ENCODE data around the gene HIVEP2. TPM values are rescaled to one million over a fixed set of nuclear protein-coding genes. Genes with fewer than 3 reads are reported as not detected.
A peak's percentile ranks its signal among the peaks of the same experiment; 100 is the strongest.

Gene HIVEP2
- total RNA-seq, 2 donors from 2014 or later: 23.8 to 33.1 TPM

DNA sequence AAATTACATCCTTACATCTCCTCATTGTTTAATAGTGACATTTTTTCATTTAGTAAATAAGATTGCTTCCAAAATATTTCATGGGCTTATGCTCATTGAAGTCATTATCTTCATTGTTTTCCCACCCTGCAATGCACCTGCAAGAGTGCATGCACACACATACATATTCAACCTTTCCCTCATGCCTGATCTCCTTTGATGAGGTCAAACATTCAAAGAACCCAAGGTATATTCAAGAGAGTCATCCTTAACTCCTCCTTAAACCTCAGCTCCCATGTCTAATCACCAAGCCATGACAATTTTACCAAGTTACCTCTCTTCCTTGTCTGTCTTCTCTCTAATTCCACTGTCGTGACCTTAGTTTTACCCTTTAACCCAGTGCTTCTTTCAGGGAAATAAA, 56.5 kb downstream of the HIVEP2 start:
- Mint-ChIP-seq H3K9me3 (no peaks in the 10 kb centered on the region), H3K27ac (peak overlapping the region; percentile 1 to 23), H3K36me3 (peaks cover 0 to 20% of the 10 kb centered on the region in 2 donors)
- ATAC-seq: peak; percentile 25 to 39
- DNase-seq (ENCODE audit: low spot score in 2 of 2): no peak

DNA sequence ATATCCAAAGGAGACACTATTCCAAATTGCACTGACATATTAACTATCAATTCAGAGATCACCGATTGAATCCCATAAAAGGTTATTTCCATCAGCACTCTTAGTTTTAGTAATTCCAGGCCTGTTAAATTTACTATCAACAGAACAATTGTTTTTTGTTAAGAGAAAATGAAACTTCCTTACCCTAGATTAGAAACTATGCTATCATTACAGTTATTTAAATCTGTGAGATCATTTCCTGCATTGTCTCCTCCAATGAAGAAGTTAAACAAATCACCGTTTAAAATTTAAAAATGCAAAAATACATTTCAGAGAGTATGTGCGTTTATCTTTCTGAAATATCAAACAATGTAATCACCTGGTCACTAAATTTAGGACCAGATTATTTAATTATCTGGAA, 57.5 kb downstream of the HIVEP2 start:
- Mint-ChIP-seq H3K36me3 (peaks cover 0 to 20% of the 10 kb centered on the region in 2 donors), H3K27ac (peak overlapping the region; percentile 88 to 96), H3K9me3 (no peaks in the 10 kb centered on the region)
- ATAC-seq (no peak), DNase-seq (ENCODE audit: low spot score in 2 of 2) (no peak)

DNA sequence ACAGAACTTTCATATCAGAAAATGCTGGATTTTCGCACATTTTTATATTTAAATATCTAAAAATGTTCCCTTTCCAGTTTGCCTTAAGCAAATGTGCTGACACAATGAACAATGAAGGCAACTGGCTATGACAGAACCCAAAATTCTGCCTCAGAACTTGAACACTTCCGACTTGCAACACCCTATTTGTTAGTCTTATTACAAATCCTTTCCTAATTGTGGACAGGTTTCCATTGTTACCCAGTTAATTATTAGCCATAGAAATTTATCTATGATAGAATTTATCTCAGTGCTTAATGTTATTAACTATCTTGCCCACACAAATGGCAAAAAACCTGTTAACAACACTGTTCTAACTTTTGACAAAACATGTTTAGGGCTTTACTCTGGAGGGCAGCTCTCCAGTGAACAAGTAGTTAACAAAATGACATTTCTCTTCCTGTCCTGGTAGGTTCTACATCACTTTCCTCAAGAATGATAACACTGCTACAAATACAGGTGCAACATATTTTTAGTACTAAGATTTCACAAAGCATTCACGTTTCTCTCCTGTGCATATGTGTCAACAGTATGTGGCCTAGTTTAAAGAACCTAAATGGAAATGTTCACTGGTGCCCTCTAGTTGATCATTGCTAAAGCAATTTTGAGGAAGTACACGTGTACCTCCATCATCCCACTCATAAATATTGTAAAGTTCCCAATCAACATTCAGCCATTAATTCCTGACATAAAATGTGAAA, 58.4 kb downstream of the HIVEP2 start:
- Mint-ChIP-seq H3K9me3 (no peaks in the 10 kb centered on the region), H3K36me3 (peaks cover 0 to 27% of the 10 kb centered on the region in 2 donors), H3K27ac (peak overlapping the region; percentile 88 to 96)
- ATAC-seq (peak; percentile 15 to 40), DNase-seq (ENCODE audit: low spot score in 2 of 2) (no peak)

DNA sequence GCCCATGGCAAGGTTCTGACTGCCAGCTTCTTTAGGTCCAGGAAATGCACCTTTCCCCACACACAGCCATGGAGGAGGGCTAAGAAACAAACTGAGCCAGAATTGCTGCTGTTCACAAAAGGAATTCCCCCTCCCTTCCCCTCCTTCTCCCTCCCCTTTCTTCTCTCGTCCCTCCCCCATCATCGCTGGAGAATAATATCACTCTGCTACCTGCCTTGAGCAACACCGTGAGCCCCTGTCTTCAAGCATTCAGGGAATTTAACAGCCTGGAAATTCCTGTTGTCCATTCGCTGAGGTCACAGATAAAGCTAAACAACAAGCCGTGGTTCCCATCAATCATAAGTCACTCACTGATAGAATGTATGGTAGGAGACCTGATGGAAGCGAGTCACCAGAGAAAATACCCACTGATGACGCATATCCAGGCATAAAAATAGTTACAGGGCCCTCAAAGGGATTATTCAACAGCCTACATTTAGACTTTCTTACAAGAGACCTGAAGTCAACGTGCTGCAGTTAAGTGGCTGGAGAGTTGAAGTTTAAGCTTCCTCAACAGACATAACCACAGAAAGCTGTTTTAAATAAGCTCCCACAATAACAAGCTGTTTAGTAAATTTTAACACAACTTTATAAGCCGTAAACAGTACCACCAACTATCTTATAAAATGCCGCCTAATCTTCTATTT, 59.7 kb downstream of the HIVEP2 start:
- no peak for DNase-seq (ENCODE audit: low spot score in 2 of 2)
- ATAC-seq: peak; percentile 84 to 92
- Mint-ChIP-seq H3K27ac (peak overlapping the region; percentile 91 to 100), H3K9me3 (no peaks in the 10 kb centered on the region), H3K36me3 (peaks cover under 1 to 35% of the 10 kb centered on the region in 2 donors)

DNA sequence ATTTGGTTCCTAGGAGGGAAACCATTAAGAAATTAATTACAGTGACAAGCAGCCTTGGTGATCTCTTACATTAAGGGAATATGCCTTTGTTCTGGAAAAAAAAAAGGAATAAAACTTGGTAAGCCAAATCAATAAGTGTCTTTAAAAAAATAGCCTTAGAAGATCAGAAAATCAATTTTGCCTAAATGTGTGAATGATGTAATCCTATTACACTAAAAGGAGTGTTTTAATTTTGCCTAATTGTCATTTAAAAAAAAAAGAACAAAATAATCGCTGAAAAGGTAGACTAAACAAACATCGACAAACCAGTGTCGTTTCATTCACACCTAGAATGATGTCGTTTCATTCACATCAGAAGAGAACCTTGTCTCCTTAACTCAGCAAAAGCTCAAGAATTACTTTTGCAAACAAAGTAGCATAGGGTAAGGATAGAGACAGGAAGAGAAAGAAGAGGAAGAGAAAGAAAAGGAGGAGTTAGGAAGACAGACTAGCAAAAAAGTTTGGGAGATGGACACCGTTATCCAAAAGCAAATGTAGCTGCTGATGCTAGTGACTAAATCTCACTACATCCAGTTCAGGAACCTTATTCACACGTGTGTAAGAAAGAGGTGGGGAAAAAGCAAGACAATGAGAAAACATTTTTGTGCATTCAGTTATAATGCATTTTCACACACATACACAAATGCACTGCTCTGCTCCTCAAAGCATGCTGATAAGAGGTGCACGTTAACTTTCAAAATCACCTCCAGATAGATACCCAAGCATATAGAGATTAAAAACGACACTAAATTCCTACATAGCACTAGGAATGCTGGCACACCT, 60.6 kb downstream of the HIVEP2 start:
- H3K9me3 Mint-ChIP-seq: no peaks in the 10 kb centered on the region
- peaks cover 4 to 44% of the 10 kb centered on the region in 2 donors for H3K36me3 Mint-ChIP-seq
- H3K27ac Mint-ChIP-seq: peak overlapping the region; percentile 90 to 91
- DNase-seq (ENCODE audit: low spot score in 2 of 2) (no peak), ATAC-seq (no peak)

DNA sequence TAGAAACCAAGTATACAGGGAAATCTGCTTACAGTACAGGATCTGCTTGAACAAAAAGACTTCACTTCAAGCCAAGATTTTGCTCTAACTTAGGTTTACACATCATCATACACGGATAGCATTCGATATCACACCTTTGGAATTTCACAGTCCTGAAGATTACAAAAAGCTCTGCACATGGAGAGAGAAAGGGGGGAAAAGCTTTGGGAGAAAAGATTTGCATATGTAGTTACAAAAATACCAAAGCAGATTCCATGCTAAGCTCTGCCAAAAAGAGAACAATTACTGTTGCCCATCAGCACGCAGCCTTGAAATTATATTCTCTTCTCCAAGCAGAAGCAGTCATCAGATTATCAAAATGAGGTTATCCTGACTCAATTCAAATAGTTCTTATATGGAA, 62.0 kb downstream of the HIVEP2 start:
- ATAC-seq: no peak
- H3K9me3 Mint-ChIP-seq: no peaks in the 10 kb centered on the region
- H3K27ac Mint-ChIP-seq: no peak overlapping the region
- peaks cover 4 to 38% of the 10 kb centered on the region in 2 donors for H3K36me3 Mint-ChIP-seq
- DNase-seq (ENCODE audit: low spot score in 2 of 2): no peak

DNA sequence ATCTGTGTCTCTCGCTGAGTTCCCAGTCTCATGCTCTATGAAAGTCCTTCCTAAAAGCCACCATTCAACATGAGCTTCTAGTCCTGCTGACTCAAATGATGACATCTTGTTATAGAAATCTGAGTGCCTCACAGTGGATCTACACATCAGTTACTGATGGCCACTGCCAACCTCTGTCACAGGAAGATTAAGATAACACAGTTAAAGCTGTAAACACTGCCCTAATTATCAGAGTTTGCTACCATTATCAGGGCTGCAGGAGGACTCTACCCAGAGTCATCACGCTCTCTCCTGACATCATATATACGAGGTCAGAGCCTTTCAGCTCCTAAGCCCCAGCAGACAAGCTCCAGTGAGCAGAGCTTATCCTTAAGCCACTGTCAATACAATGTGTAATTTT, 63.2 kb downstream of the HIVEP2 start:
- Mint-ChIP-seq H3K27ac (peak overlapping the region in 1 of 2 donors; percentile 57), H3K9me3 (no peaks in the 10 kb centered on the region), H3K36me3 (peaks cover 4 to 40% of the 10 kb centered on the region in 2 donors)
- no peak for ATAC-seq
- no peak for DNase-seq (ENCODE audit: low spot score in 2 of 2)

DNA sequence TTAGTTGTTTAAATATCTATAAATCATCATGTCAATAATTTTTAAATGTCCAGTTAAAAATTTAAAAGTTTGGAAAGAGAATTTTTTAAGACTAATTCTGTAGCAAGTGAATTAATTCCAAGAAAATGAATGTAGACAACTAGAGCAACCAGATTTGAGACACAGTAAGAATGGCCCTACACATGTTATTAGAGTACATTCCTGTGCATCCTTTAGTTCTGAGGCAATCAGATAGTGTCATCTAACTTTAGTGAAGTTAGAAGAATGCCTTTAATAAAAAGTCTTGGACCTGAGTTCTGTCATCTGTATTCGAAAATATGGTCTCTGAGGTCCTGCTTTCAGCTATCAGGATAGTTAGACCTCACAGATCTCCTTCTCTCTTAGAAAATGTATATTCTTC, 63.7 kb downstream of the HIVEP2 start:
- Mint-ChIP-seq H3K36me3 (peaks cover 4 to 40% of the 10 kb centered on the region in 2 donors), H3K9me3 (peaks cover 0 to 1% of the 10 kb centered on the region in 2 donors), H3K27ac (no peak overlapping the region)
- DNase-seq (ENCODE audit: low spot score in 2 of 2) (no peak), ATAC-seq (no peak)

DNA sequence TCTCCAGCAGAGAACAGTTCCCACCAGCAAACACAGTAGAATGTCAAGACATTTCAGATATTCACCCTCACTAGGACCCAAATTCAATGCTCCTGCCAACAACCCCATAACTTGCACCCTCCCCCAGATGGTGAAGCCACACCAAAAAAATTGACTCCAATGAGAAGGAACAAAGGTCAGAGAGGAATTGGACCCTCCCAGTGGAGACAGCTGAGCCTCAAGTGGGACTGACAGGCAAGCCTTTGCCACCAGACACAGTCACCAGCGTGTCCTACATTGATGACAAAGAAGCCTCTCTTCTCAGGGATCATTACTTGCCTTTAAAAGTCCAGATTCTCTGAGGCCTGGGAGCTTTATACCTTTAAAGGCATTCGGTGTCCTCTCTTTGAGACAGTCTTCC, 64.8 kb downstream of the HIVEP2 start:
- DNase-seq (ENCODE audit: low spot score in 2 of 2): no peak
- Mint-ChIP-seq H3K36me3 (peaks cover 11 to 47% of the 10 kb centered on the region in 2 donors), H3K9me3 (peaks cover 3 to 11% of the 10 kb centered on the region in 2 donors), H3K27ac (peak overlapping the region in 1 of 2 donors; percentile 9)
- no peak for ATAC-seq

DNA sequence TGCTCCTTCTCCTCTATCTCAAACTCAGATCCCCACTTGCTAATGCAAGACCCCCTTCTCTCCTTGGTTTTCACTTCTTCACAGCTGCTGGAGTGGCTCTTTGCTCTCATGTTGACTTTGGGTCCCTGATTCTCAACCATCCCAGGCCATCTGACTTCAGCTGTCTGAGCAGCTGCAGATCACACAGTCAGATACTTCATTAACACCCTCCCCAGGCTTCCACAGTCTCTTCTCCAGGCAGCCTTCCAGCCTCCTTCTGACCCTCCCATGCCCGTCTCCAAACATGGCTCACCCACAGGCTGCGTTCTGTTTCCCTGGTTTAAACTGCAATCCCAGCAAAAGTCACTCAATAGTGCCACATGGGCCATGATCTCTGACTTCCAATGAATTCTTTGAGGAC, 65.4 kb downstream of the HIVEP2 start:
- DNase-seq (ENCODE audit: low spot score in 2 of 2) (no peak), ATAC-seq (no peak)
- peaks cover 7 to 11% of the 10 kb centered on the region in 2 donors for H3K9me3 Mint-ChIP-seq
- peak overlapping the region in 1 of 2 donors; percentile 9 for H3K27ac Mint-ChIP-seq
- H3K36me3 Mint-ChIP-seq: peaks cover 15 to 54% of the 10 kb centered on the region in 2 donors

DNA sequence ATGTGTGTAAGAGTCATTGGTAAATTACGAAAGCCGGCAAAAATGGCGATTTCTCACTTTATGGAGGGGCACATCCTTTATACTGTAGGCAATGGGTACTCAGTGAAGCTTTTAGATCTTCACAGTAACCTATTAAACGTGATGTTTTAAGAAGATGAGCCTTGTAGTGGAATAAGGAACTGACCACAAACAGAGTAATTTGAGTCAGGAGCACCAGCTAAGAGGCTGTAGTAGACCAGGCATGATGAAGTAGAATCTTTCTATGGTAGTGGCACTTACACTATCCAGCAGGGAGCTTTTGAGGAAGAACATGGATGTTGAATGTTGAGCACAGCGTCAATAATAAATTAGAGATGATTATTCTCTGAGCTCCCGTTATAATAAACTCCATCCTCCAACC, 65.9 kb downstream of the HIVEP2 start:
- Mint-ChIP-seq H3K36me3 (peaks cover 15 to 56% of the 10 kb centered on the region in 2 donors), H3K27ac (peak overlapping the region in 1 of 2 donors; percentile 9), H3K9me3 (peaks cover 7 to 11% of the 10 kb centered on the region in 2 donors)
- DNase-seq (ENCODE audit: low spot score in 2 of 2) (no peak), ATAC-seq (peak; percentile 44 to 47)

DNA sequence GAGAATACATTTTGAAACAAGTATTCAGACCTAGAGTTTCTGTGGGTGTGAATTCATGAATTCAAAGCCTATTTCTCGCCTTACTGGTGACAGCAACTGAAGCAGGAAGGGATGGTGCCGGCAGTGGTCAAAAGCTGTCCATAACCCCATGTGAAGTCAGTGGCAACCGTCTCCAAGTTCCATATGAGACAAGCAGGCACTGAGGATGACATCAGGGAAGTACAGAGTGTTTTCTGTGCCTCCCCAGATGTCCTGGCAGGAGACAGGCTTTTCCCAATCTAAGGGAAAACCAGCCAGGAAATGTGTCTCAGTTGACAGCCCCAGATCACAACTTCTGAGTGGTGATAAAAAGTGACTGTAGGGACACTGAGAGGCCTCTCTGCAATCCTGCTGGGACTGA, 66.6 kb downstream of the HIVEP2 start:
- peak; percentile 64 to 74 for ATAC-seq
- no peak for DNase-seq (ENCODE audit: low spot score in 2 of 2)
- H3K36me3 Mint-ChIP-seq: peaks cover 15 to 61% of the 10 kb centered on the region in 2 donors
- H3K27ac Mint-ChIP-seq: peak overlapping the region in 1 of 2 donors; percentile 31
- peaks cover 7 to 11% of the 10 kb centered on the region in 2 donors for H3K9me3 Mint-ChIP-seq

DNA sequence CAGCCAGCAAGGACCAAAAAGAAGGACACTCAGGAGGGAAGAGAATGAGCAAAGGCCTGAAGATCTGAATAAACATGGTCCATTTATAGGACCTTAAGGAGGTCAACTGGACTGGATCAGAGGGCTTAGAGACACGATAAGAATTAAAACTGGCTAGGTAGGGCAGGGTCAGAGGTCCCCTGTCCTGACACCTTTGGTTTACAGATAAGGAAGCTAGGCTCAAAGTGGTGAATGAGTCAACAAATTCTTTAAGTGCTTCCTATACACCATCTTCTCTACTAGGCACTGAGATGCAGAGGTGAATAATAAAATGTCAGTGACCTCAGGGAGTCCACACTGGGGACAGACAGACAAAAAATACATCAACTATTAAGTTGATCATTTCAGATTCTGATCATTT, 70.3 kb downstream of the HIVEP2 start:
- ATAC-seq (peak in 1 of 2 donors; percentile 27), DNase-seq (ENCODE audit: low spot score in 2 of 2) (no peak)
- peak overlapping the region in 1 of 2 donors; percentile 82 for H3K27ac Mint-ChIP-seq
- H3K9me3 Mint-ChIP-seq: peaks cover 7 to 11% of the 10 kb centered on the region in 2 donors
- H3K36me3 Mint-ChIP-seq: peaks cover 16 to 39% of the 10 kb centered on the region in 2 donors

DNA sequence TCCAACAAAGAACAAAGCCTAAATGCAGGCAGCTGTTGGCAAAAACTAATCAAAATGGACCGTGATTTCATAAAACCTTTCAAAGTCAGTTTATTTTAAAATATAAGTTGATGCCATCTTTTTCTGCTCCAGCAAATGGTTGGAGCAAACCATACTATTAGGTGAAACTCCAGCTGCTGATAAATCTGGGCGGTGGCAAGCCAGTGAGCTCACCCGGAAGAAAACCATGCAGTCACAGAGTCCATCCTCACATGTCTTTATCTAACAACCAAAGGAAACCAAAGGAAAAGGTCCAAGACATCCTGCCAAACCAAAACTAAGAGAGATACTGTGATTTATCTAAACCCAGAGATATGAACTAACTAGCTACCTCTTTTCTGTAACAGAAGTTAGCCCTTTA, 72.6 kb downstream of the HIVEP2 start:
- Mint-ChIP-seq H3K27ac (peak overlapping the region; percentile 66 to 84), H3K9me3 (peaks cover 7 to 11% of the 10 kb centered on the region in 2 donors), H3K36me3 (peaks cover 16 to 23% of the 10 kb centered on the region in 2 donors)
- ATAC-seq (no peak), DNase-seq (ENCODE audit: low spot score in 2 of 2) (no peak)

DNA sequence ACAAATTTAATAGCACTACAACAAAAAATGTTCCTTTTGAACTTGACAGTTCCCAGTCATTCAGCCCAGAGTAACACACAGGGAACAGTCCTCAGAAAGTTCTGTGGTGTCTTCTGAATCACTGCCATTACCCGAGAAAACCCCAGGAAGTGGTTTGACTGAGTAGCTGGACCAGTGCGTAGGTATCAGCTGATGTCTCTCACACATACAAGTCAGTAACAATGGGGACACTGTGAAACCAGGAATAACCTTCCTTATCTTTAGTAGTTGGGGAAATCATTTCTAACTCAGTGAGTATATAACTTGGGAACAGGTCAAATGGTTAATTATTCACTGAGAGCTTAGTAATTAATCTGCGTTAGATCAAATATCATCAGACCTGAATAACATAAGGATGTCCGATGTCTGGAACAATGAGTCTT, 73.1 kb downstream of the HIVEP2 start:
- Mint-ChIP-seq H3K36me3 (peaks cover 16 to 21% of the 10 kb centered on the region in 2 donors), H3K27ac (peak overlapping the region; percentile 84 to 90), H3K9me3 (peaks cover 7 to 11% of the 10 kb centered on the region in 2 donors)
- DNase-seq (ENCODE audit: low spot score in 2 of 2) (peak; percentile 62 to 71), ATAC-seq (peak; percentile 97 to 99)

DNA sequence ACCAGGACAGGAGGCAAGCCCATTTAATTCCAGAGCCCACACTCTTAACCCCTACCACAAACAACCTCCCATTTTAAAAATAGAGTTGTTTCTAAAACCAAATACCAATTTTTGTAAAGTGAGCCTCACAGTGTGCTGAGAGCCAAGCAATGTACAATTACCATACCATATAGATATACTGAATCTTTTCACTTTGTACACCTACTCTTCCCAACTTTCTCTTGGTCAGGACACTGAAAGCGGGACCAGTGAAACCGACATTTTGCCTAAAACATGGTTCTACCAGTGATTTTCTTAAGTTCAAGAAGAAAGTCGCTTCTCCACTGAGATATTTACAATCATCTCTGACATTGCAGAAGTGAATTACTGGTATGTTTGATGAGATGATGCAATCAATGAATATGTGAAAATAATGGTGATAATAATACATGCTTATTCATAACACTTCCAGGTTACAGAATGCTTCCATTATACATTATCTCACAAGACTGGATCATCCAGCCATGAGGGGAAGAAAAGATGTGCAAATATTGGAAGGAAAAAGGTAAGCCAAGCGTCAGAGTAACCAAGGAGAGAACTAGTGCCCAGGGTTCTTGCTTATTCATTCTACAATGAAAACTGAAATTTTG, 74.1 kb downstream of the HIVEP2 start:
- no peak for ATAC-seq
- peaks cover 16 to 21% of the 10 kb centered on the region in 2 donors for H3K36me3 Mint-ChIP-seq
- H3K9me3 Mint-ChIP-seq: peaks cover 6 to 7% of the 10 kb centered on the region in 2 donors

More for the DNA sequence above, 74.1 kb downstream of the HIVEP2 start:
- no peak for DNase-seq (ENCODE audit: low spot score in 2 of 2)
- H3K27ac Mint-ChIP-seq: peak overlapping the region; percentile 7 to 30
